Measurements from ENCODE around the gene MICALL2.

DNA sequence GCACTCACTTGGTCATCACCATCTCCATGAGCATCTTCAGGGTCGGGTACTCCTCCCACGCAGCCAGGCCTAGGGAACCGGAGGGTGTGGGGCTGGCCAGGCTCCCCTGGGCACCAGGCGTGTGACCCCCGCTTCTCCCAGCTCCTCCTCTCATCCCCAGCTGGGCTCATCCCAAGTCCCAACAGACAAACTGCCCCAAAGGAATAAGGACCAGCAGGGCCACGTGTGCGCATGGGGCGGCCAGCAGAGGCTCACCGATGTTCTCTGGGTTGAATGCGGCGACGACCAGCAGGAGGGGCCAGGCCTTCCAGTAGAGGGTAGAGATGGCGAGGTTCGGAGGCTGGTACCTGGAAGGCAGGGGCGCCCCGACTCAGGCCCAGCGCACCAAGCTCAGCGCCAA is 30.1 kb upstream of the MICALL2 start:
- no peak for TF ChIP-seq POLR2A (IDR thresholded peaks at IDR 0.05)
- TF ChIP-seq, protein P1, sequence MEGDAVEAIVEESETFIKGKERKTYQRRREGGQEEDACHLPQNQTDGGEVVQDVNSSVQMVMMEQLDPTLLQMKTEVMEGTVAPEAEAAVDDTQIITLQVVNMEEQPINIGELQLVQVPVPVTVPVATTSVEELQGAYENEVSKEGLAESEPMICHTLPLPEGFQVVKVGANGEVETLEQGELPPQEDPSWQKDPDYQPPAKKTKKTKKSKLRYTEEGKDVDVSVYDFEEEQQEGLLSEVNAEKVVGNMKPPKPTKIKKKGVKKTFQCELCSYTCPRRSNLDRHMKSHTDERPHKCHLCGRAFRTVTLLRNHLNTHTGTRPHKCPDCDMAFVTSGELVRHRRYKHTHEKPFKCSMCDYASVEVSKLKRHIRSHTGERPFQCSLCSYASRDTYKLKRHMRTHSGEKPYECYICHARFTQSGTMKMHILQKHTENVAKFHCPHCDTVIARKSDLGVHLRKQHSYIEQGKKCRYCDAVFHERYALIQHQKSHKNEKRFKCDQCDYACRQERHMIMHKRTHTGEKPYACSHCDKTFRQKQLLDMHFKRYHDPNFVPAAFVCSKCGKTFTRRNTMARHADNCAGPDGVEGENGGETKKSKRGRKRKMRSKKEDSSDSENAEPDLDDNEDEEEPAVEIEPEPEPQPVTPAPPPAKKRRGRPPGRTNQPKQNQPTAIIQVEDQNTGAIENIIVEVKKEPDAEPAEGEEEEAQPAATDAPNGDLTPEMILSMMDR (IDR thresholded peaks at IDR 0.05) = no peak

Data from right lobe of liver (tissue), 4 donors.